Activated CD4-positive, alpha-beta T cell treated with anti-CD3 and anti-CD28 coated beads, Interleukin-10, Interleukin-2, amounts not matched to agents 100 ng/mL and 50 ng/mL, durations not matched to agents 16 hours and 8 hours (primary cell): Measurements from ENCODE around the gene APBA2.
"Not testable (repeated sequence)": the region's sequence is repeated elsewhere in the genome, so short reads cannot be mapped to it uniquely, and the experiment has no call there.

ENCODE experiments used
- DNase-seq: peaks from one replicate; pipeline ENCODE4 v3.0.0-alpha.2; 2020

Gene APBA2

GRCh38 chr15:28885630-28886430 is at the start of gene APBA2:
TSS of gene APBA2 (plus strand) at chr15:28885974. CDS start at chr15:29053885, 167,911 bp downstream.
- peak; percentile 15 for DNase-seq

DNA sequence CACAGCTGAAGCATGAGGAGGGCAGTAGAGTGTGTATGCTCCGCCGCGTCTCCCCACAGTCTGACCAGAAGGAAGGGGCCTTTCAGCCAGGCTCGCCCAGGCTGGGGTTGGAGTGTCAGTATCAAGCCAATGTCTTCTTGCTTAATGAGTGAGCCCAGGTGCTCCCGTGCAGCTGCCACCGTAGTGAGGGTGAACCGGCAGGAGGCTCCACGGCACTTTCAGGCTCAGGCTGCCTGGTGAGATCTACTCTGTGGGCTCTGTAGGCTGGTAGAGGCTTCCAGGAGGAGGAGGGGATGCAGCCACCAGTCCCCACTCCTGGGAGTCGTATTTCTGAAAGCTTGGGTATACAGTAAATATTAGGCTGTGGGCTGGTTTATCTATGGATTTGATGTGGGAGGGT is 45.5 kb upstream of the APBA2 start:
- DNase-seq, result not testable (repeated sequence)

DNA sequence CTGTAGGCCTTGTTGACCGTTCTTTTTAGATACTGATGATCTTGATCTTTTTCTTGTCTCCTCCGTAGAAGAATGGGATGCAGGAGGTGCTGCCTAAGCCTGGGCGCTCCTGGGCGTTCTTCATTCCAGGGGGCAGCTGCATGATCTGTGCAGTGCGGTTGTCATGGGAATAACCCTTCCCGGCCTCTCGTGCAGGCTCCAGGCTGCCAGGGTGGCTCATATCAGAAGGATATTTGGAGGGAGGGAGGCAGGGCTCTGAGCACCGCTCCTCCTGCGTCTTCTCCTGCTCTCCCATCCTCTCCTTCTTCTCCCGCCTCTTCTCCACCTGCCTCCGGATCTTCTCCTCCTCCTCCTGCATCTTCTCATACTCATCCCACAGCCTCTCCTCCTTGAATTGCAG is 43.6 kb upstream of the APBA2 start:
- DNase-seq, result not testable (repeated sequence)

DNA sequence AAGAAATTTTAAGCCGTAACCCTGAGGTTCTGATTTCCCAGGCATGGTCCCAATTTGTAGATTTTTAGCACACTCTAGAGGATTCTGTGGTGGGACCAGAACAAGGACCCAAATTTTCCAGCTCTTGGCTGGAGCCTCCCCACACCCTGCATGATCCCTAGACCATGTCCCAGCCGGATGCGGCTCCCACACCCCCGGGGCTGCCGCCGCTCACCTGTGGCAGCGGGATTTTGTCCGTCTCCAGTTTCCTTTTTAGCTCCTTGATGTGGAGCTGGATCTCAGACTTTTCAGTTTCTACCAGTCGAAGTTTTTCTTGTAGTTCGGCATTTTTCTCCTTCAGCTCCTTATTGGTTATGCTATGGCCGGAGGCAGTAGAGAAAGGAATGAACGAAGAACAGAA is 42.3 kb upstream of the APBA2 start:
- not testable (repeated sequence) for DNase-seq

- not testable (repeated sequence) for DNase-seq
Observed at GRCh38 chr15:28844147-28844546, 41.6 kb upstream of the APBA2 start.

DNA sequence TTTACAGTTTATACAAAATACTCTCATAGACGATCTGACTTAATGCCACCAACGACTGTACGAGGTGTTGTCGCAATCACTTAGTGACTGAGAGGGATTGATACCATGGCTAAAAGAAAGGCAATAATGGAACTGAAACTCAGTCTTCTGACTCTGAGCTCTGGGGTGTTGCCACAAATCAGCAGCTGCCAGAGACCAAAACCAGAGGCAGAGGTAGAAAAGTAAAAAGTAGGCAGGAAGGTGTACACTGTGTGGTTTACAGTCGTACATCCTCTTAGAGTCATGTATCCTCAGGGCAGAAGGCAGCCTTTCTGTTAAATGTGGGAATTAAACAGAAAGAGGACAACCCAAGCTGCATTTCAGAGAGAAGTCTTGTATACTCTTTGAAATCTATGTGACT is 38.5 kb upstream of the APBA2 start:
- peak; percentile 40 for DNase-seq

DNA sequence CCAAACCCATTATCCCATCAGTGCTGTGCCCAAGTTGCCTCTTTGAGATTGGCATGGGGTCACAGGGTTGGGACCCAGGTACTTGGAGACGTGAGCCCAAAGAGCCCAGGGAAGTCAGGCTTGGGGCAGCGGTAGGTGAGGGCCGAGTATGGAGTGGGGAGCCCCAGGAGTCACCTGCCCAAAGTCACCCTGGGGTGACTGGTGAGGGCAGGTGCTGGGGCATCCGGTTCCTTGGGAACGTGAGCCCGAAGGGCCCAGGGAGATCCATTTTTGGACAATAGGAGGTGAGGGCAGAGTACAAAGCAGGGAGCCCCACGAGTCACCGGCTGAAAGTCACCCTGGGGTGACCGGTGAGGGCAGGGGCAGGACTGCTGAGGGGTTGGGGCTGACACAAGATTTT is 37.8 kb upstream of the APBA2 start:
- not testable (repeated sequence) for DNase-seq

- not testable (repeated sequence) for DNase-seq
Observed at GRCh38 chr15:28848521-28848920, 37.3 kb upstream of the APBA2 start, which contains the start of gene GOLGA6L7. TSS of gene GOLGA6L7 (minus strand) at chr15:28848644. CDS start at chr15:28848549, 95 bp downstream.

GRCh38 chr15:28849271-28849670 is 36.5 kb upstream of the APBA2 start:
- not testable (repeated sequence) for DNase-seq

DNA sequence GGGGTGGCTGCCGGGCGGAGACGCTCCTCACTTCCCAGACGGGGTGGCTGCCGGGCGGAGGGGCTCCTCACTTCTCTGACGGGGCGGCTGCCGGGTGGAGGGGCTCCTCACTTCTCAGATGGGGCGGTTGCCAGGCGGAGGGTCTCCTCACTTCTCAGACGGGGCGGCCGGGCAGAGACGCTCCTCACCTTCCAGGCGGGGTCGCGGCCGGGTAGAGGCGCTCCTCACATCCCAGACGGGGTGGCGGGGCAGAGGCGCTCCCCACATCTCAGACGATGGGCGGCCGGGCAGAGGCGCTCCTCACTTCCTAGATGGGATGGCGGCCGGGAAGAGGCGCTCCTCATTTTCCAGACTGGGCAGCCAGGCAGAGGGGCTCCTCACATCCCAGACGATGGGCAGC is 36.0 kb upstream of the APBA2 start:
- not testable (repeated sequence) for DNase-seq

- DNase-seq, result not testable (repeated sequence)
Observed at GRCh38 chr15:28853654-28854053, 32.1 kb upstream of the APBA2 start.

- not testable (repeated sequence) for DNase-seq
Observed at GRCh38 chr15:28854578-28854977, 31.2 kb upstream of the APBA2 start.

- DNase-seq, result no peak
Observed at GRCh38 chr15:28861031-28861534, 24.7 kb upstream of the APBA2 start.

- DNase-seq, result not testable (repeated sequence)
Observed at GRCh38 chr15:28861589-28862293, 24.0 kb upstream of the APBA2 start.

- DNase-seq, result no peak
Observed at GRCh38 chr15:28868744-28869345, 16.9 kb upstream of the APBA2 start.

GRCh38 chr15:28871168-28871567 is 14.6 kb upstream of the APBA2 start:
- DNase-seq, result no peak

- no peak for DNase-seq
Observed at GRCh38 chr15:28873006-28873405, 12.8 kb upstream of the APBA2 start.

GRCh38 chr15:28873585-28874190 is 12.1 kb upstream of the APBA2 start:
- no peak for DNase-seq

- DNase-seq, result no peak
Observed at GRCh38 chr15:28875461-28876000, 10.2 kb upstream of the APBA2 start.

DNA sequence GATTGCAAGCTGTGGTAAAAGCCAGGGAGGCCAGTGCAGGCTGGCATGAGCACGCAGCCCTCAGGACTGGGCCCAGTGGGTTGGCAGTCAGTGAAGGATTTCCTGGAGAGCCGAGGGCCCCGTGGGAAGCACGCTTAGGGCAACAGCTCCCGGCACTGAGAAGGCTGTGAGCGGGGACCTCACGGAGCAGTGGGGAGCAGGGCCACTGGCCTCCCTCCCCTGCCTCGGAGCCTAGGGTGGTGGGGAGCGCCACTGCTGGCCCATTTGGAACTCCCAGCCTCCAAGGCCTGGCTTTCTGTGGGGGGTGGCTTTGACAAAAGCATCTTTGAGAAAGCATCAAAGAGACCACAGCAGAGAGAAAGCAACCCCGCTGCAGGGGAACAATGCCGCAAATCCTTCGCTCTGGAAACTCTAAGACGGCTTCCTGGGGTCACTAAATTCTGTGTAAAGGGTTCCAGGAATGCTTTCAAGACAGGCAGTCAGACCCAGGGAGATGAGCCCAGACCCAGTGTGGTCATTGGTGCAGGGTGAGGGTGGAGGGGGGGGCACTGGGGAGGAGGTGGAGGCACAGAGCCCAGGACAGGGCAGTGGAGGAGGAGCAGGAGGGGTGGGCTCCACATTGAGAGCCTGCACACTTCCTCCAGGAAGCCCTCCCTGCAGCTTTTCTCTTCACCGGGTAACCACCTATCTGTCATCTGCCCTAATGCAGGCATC is 9.5 kb upstream of the APBA2 start:
- no peak for DNase-seq

DNA sequence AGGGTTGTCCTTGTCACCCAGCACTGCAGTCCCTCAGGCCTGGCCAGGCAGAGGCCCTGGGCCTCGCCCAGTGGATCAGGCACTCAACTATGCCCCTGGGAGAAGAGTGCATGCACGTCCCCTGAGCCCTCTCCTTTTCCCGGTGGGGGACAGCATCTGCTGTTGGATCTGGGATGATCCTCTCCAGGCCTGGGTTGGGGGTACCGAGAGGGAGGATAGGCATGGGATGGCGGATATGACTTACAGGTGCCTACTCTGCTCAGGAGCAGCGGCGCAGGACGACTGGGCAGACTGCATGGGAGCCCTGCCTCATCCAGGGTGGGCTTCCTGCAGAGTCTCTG is 9.0 kb upstream of the APBA2 start:
- no peak for DNase-seq

DNA sequence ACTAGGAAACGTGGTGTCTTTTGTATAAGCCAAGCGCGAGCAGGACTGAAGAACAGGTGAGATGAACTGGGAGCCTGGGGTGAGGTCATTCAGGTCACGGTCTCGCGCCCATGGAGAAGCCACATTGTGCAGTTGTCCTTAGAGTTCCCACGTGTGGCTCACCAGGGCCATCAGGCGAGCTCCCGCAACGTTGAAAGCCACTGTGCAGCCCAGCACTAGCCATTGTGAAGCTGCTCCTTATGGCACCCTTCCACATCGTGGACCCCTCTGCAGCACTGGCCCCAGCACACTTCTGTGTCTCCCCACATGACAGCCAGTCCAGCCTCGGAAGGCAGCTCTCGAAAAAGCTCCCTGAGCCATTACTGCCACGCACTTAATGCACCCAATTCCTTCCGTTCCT is 7.6 kb upstream of the APBA2 start:
- no peak for DNase-seq
